Measurements from ENCODE around the gene UPK3A.
"Not testable (repeated sequence)": the region's sequence is repeated elsewhere in the genome, so short reads cannot be mapped to it uniquely, and the experiment has no call there.

The UPK3A gene

DNA sequence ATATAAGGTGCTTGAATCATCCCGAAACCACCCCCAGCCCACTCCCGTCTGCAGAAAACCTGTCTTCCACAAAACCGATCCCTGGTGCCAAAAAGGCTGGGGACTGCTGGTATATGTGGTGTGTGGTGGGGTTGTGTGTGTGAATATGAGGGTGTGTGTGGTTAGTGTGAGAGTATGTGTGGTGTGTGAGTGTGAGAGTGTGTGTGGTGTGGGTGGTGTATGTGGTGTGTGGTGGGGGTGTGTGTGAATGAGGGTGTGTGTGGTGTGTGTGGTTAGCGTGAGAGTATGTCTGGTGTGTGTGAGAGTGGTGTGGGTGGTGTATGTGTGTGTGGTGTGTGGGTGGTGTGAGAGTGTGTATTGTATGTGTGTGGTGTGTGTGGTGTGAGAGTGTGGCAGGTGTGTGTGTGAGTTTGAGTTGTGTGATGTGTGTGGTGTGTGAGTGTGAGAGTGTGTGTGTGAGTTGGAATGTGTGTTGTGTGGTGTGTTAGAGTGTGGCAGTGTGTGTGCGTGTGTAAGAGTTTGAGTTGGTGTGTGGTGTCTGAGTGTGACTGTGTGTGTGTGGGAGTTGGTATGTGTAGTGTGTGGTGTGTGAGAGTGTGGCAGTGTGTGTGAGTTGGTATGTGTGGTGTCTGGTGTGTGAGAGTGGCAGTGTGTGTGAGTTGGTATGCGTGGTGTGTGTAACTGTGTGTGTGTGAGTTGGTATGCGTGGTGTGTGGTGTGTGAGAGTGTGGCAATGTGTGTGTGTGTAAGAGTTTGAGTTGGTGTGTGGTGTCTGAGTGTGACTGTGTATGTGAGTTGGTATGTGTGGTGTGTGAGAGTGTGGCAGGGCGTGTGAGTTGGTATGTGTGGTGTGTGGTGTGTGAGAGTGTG, 6.5 kb downstream of the UPK3A start:
- Histone ChIP-seq H3K36me3 (ENCODE audit: insufficient read depth, low read length) (no peaks in the 10 kb centered on the region), H3K9ac (ENCODE audit: low read length) (no peak overlapping the region), H3K4me3 (ENCODE audit: low read depth in 1 of 2, low read length in 2 of 2) (no peak overlapping the region), H3K4me1 (ENCODE audit: insufficient read depth, low read length) (no peaks in the 10 kb centered on the region), H3K27me3 (ENCODE audit: control insufficient read depth in 1 of 2, insufficient read depth in 2 of 2, low read length in 2 of 2) (no peaks in the 10 kb centered on the region), H3K9me3 (ENCODE audit: low read length) (no peaks in the 10 kb centered on the region), H3K27ac (ENCODE audit: low read depth, low read length) (no peak overlapping the region)

DNA sequence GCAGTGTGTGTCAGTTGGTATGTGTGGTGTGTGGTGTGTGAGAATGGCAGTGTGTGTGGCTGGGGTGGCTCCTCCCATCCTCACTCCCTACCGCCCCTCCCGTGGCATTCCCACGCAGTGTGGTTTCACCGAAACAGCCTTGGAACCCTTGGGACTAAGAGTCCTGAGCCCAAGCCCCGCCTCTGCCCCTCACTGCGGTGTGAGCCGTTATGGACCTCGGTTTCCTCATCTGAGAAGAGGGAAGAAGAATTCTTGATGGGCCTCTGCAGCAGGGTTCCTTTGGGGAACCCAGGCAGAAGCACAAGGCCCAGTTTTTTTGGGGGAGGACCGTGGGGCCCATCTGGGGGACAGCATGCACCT, 7.2 kb downstream of the UPK3A start:
- Histone ChIP-seq H3K27ac (ENCODE audit: low read depth, low read length) (no peak overlapping the region), H3K4me1 (ENCODE audit: insufficient read depth, low read length) (no peaks in the 10 kb centered on the region), H3K36me3 (ENCODE audit: insufficient read depth, low read length) (no peaks in the 10 kb centered on the region), H3K27me3 (ENCODE audit: control insufficient read depth in 1 of 2, insufficient read depth in 2 of 2, low read length in 2 of 2) (no peaks in the 10 kb centered on the region), H3K4me3 (ENCODE audit: low read depth in 1 of 2, low read length in 2 of 2) (no peak overlapping the region), H3K9me3 (ENCODE audit: low read length) (no peaks in the 10 kb centered on the region), H3K9ac (ENCODE audit: low read length) (no peak overlapping the region)

DNA sequence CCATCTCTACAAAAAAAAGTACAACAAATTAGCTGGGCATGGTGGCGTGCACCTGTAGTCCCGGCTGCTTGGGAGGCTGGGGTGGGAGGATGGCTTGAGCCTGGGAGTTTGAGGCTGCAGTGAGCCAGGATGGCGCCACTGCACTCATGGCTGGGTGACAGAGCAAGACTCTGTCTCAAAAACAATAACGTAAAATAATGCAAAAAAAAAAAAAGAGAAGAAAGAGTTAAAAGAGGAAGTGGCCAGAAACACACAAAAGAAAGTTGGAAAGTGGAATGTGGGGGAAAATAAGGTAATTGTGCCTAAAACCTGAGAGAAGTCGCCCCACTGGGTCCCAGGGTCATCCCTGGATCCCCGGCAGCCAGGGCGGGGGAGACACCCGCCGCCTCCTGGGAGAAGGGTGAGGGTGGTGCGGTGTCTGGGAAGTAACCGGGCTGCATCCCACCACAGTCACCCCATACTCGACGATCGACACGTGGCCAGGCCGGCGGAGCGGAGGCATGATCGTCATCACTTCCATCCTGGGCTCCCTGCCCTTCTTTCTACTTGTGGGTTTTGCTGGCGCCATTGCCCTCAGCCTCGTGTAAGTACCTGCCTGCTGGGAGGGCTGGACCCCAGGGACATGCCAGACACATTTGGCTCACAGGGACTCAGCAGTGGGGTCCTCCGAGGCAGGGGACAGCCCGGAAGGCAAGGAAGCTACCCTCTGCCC, 8.1 kb downstream of the UPK3A start:
- H3K9ac ChIP-seq (ENCODE audit: low read length), result no peak overlapping the region
- no peaks in the 10 kb centered on the region for H3K9me3 ChIP-seq (ENCODE audit: low read length)
- no peak overlapping the region for H3K27ac ChIP-seq (ENCODE audit: low read depth, low read length)
- H3K27me3 ChIP-seq (ENCODE audit: control insufficient read depth in 1 of 2, insufficient read depth in 2 of 2, low read length in 2 of 2), result no peaks in the 10 kb centered on the region
- H3K4me3 ChIP-seq (ENCODE audit: low read depth in 1 of 2, low read length in 2 of 2), result no peak overlapping the region
- no peaks in the 10 kb centered on the region for H3K36me3 ChIP-seq (ENCODE audit: insufficient read depth, low read length)
- no peaks in the 10 kb centered on the region for H3K4me1 ChIP-seq (ENCODE audit: insufficient read depth, low read length)

DNA sequence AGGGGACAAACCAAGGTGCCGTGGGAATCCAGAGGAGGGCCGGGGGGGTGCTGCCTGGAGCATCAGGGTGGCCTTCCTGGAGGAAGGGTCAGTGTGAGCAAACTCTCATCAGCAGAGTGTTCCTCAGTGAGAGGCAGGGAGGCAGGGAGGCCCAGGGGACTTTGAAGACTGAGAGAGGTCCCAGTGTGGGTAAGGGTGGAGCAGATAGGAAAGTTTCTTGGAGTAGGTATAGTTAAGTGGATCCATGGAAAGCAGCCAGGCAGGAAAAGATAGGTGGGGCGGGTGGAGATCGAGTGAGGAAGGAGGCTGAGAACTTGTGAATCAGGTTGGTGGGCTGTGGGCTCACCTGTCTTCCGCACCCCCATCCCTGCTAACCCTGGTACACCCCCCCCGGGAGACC, 9.3 kb downstream of the UPK3A start:
- Histone ChIP-seq H3K27me3 (ENCODE audit: control insufficient read depth in 1 of 2, insufficient read depth in 2 of 2, low read length in 2 of 2) (no peaks in the 10 kb centered on the region), H3K4me1 (ENCODE audit: insufficient read depth, low read length) (no peaks in the 10 kb centered on the region), H3K36me3 (ENCODE audit: insufficient read depth, low read length) (no peaks in the 10 kb centered on the region), H3K9me3 (ENCODE audit: low read length) (no peaks in the 10 kb centered on the region), H3K4me3 (ENCODE audit: low read depth in 1 of 2, low read length in 2 of 2) (no peak overlapping the region), H3K27ac (ENCODE audit: low read depth, low read length) (no peak overlapping the region), H3K9ac (ENCODE audit: low read length) (no peak overlapping the region)

DNA sequence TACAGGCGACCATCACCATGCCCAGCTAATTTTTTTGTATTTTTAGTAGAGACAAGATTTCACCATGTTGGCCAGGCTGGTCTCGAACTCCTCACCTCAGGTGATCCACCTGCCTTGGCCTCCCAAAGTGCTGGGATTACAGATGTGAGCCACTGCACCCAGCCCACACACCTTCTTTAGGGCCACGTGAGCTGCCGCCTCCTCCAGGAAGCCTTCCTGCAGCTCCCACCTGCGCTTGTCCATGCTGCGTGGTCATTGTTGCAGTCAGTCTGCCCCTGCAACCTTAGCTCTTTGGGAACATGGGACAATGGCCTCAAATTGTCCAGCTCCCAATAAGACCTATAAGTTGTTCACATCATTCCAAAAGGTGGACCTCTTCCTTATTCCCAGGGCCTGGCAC, 10.3 kb downstream of the UPK3A start:
- not testable (repeated sequence) for H3K27ac ChIP-seq (ENCODE audit: low read depth, low read length); H3K27me3 ChIP-seq (ENCODE audit: control insufficient read depth in 1 of 2, insufficient read depth in 2 of 2, low read length in 2 of 2); H3K36me3 ChIP-seq (ENCODE audit: insufficient read depth, low read length); H3K9me3 ChIP-seq (ENCODE audit: low read length); H3K4me1 ChIP-seq (ENCODE audit: insufficient read depth, low read length); H3K9ac ChIP-seq (ENCODE audit: low read length); H3K4me3 ChIP-seq (ENCODE audit: low read depth in 1 of 2, low read length in 2 of 2)

DNA sequence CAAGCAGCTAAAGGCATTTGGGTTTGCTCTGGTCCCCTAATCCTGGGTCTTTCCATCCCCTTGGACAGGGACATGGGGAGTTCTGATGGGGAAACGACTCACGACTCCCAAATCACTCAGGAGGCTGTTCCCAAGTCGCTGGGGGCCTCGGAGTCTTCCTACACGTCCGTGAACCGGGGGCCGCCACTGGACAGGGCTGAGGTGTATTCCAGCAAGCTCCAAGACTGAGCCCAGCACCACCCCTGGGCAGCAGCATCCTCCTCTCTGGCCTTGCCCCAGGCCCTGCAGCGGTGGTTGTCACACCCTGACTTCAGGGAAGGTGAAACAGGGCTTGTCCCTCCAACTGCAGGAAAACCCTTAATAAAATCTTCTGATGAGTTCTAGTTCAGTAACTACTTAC, 10.7 kb downstream of the UPK3A start:
- Histone ChIP-seq H3K9ac (ENCODE audit: low read length) (no peak overlapping the region), H3K4me3 (ENCODE audit: low read depth in 1 of 2, low read length in 2 of 2) (no peak overlapping the region), H3K27ac (ENCODE audit: low read depth, low read length) (no peak overlapping the region), H3K36me3 (ENCODE audit: insufficient read depth, low read length) (no peaks in the 10 kb centered on the region), H3K9me3 (ENCODE audit: low read length) (no peaks in the 10 kb centered on the region), H3K4me1 (ENCODE audit: insufficient read depth, low read length) (no peaks in the 10 kb centered on the region), H3K27me3 (ENCODE audit: control insufficient read depth in 1 of 2, insufficient read depth in 2 of 2, low read length in 2 of 2) (no peaks in the 10 kb centered on the region)

DNA sequence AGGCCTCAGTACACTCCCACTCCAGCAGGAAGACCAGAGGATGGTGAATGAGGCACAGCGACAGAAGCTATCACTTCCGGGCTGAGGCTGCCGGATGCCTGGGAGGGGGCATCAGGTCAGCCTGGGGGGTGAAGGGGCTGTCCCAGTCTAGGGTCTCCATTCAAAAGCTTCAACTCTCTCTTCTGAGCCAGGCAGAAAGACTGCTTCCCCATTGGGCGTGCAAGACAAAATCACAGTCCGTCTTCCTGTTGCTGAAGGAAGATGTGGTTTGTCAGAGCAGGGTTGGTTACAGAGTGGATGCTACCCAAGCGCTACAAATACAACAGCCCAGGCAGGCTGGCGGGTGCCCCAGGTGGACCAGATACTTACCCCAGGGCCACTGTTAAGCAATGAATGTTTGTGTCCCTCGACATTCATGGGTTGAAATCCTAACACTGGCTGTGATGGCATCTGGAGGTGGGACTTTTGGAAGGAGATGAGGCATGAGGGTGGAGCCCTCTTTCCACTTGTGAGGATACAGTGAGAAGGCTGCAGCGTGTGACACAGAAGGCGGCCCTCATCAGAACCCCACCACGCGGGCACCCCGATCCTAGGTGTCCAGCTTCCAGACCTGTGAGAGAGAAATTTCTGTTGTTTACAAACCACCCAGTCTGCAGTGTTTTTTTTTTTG, 12.0 kb downstream of the UPK3A start:
- no peak overlapping the region for H3K27ac ChIP-seq (ENCODE audit: low read depth, low read length)

DNA sequence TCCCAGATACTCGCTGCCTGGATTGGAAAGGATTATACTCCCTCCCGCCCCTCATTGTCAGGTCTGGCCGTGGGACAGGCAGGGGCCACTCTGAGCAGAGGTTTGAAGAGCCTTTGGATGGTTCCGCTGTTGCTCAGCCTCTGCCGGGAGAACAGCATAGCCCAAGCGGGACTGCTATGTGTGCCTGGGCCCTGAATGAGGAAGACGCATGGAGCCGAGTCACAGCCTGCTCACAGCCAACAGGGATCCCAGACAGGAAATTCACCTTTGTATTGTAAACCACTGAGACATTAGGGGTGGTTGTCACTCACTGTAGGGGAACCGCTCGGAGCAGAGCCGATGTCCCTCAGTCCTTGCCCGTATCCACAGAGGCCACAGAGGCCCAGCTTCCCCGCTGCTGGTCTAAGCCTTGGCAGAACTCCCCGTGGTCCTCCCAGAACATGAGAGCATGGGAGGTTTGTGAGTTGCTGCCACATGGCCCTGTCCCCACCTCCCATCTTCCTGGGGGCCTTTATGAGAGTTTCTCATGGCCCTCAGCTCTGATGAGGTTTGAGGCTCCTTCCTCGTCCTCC, 14.3 kb downstream of the UPK3A start:
- Histone ChIP-seq H3K27ac (ENCODE audit: low read depth, low read length) (no peak overlapping the region), H3K36me3 (ENCODE audit: insufficient read depth, low read length) (no peaks in the 10 kb centered on the region), H3K9ac (ENCODE audit: low read length) (no peak overlapping the region), H3K4me1 (ENCODE audit: insufficient read depth, low read length) (no peaks in the 10 kb centered on the region), H3K4me3 (ENCODE audit: low read depth in 1 of 2, low read length in 2 of 2) (no peak overlapping the region), H3K9me3 (ENCODE audit: low read length) (no peaks in the 10 kb centered on the region), H3K27me3 (ENCODE audit: control insufficient read depth in 1 of 2, insufficient read depth in 2 of 2, low read length in 2 of 2) (no peaks in the 10 kb centered on the region)

More for the DNA sequence above, 12.0 kb downstream of the UPK3A start:
- Histone ChIP-seq H3K4me1 (ENCODE audit: insufficient read depth, low read length) (no peaks in the 10 kb centered on the region), H3K4me3 (ENCODE audit: low read depth in 1 of 2, low read length in 2 of 2) (no peak overlapping the region), H3K27me3 (ENCODE audit: control insufficient read depth in 1 of 2, insufficient read depth in 2 of 2, low read length in 2 of 2) (no peaks in the 10 kb centered on the region), H3K36me3 (ENCODE audit: insufficient read depth, low read length) (no peaks in the 10 kb centered on the region), H3K9ac (ENCODE audit: low read length) (no peak overlapping the region), H3K9me3 (ENCODE audit: low read length) (no peaks in the 10 kb centered on the region)

DNA sequence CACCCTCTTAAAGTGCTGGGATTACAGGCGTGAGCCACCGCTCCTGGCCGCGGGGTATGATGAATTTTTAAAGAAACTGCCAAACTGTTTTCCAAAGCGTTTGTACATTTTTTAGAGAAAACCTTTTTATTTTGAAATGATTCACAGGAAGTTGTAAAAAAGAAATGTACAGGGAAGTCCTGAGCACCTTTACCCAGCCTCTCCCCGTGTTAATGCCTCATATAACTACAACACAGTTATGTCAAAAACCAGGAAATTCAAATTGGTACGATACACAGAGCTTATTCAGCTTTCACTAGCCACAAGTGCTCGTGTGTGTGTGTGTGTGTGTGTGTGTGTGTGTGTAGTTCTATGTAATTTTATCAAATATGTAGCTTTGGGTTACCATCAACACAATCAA, 18.0 kb downstream of the UPK3A start:
- no peak overlapping the region for H3K27ac ChIP-seq (ENCODE audit: low read depth, low read length)
- H3K36me3 ChIP-seq (ENCODE audit: insufficient read depth, low read length), result no peaks in the 10 kb centered on the region
- no peak overlapping the region for H3K9ac ChIP-seq (ENCODE audit: low read length)
- H3K27me3 ChIP-seq (ENCODE audit: control insufficient read depth in 1 of 2, insufficient read depth in 2 of 2, low read length in 2 of 2), result no peaks in the 10 kb centered on the region
- H3K4me1 ChIP-seq (ENCODE audit: insufficient read depth, low read length), result no peaks in the 10 kb centered on the region
- H3K4me3 ChIP-seq (ENCODE audit: low read depth in 1 of 2, low read length in 2 of 2), result no peak overlapping the region
- no peaks in the 10 kb centered on the region for H3K9me3 ChIP-seq (ENCODE audit: low read length)

DNA sequence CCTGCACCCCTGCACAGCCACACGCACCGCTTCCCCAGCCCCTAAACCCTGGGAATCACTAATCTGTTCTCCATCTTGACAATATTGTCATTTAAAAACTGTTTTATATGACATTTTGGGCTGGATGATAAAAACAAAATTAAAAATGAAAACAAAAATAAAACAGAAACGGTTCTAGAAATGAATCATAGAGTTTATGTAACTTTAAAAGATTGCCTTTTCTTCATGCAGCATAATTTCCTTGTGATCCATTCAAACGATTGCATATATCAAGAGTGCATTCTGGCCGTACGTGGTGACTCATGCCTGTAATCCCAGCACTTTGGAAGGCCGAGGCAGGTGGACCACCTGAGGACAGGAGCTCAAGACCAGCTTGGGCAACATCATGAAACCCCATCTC, 18.4 kb downstream of the UPK3A start:
- H3K9ac ChIP-seq (ENCODE audit: low read length), result no peak overlapping the region
- H3K27me3 ChIP-seq (ENCODE audit: control insufficient read depth in 1 of 2, insufficient read depth in 2 of 2, low read length in 2 of 2), result no peaks in the 10 kb centered on the region
- H3K4me1 ChIP-seq (ENCODE audit: insufficient read depth, low read length), result no peaks in the 10 kb centered on the region
- H3K4me3 ChIP-seq (ENCODE audit: low read depth in 1 of 2, low read length in 2 of 2), result no peak overlapping the region
- H3K36me3 ChIP-seq (ENCODE audit: insufficient read depth, low read length), result no peaks in the 10 kb centered on the region
- no peaks in the 10 kb centered on the region for H3K9me3 ChIP-seq (ENCODE audit: low read length)
- H3K27ac ChIP-seq (ENCODE audit: low read depth, low read length), result no peak overlapping the region

DNA sequence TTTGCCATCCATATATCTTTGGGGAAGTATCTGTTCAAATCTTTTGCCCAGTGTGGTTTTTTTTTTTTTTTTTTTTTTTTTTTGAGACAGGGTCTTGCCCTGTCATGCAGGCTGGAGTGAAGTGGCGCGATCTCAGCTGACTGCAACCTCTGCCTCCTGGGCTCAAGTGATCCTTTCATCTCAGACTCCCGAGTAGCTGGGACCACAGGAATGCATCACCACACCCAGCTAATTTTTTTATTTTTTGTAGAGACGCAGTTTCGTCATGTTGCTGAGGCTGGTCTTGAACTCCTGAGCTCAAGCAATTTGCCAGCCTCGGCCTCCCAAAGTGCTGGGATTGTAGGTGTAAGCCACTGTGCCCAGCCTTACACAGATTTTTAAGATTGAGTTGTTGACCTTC, 20.2 kb downstream of the UPK3A start:
- no peak overlapping the region for H3K4me3 ChIP-seq (ENCODE audit: low read depth in 1 of 2, low read length in 2 of 2)
- H3K9ac ChIP-seq (ENCODE audit: low read length), result no peak overlapping the region
- no peaks in the 10 kb centered on the region for H3K4me1 ChIP-seq (ENCODE audit: insufficient read depth, low read length)

More for the DNA sequence above, 20.2 kb downstream of the UPK3A start:
- Histone ChIP-seq H3K27ac (ENCODE audit: low read depth, low read length) (no peak overlapping the region), H3K9me3 (ENCODE audit: low read length) (no peaks in the 10 kb centered on the region), H3K36me3 (ENCODE audit: insufficient read depth, low read length) (no peaks in the 10 kb centered on the region), H3K27me3 (ENCODE audit: control insufficient read depth in 1 of 2, insufficient read depth in 2 of 2, low read length in 2 of 2) (no peaks in the 10 kb centered on the region)

Measured in muscle layer of colon (tissue), 2 donors.